IPS DF 6.9 (cell line): Measurements from ENCODE around the gene ACACA.

Experiments used
- DNase-seq: peaks from one replicate; pipeline ENCODE4 v3.0.0-alpha.2; 2013; ENCODE audit warnings: low read depth, low spot score
- H3K27ac ChIP-seq: one replicate; pipeline ENCODE4 v1.5.1; 2013; ENCODE audit warnings: low read length, control low read depth
- H3K27me3 ChIP-seq: 2 replicates; pipeline ENCODE4 v1.6.1; 2013; ENCODE audit warnings: mild to moderate bottlenecking, low read length; ENCODE audit not compliant: control insufficient read depth, insufficient read depth
- H3K36me3 ChIP-seq: 2 replicates; pipeline ENCODE4 v1.6.1; 2013; ENCODE audit warnings: low read length; ENCODE audit not compliant: control insufficient read depth, insufficient read depth
- H3K4me1 ChIP-seq: 2 replicates; pipeline ENCODE4 v1.6.1; 2013; ENCODE audit warnings: low read length; ENCODE audit not compliant: control insufficient read depth, insufficient read depth
- H3K4me3 ChIP-seq: 2 replicates; pipeline ENCODE4 v1.5.1; 2013; ENCODE audit warnings: mild to moderate bottlenecking, low read length
- H3K9me3 ChIP-seq: 2 replicates; pipeline ENCODE4 v1.6.1; 2013; ENCODE audit warnings: low read length, inconsistent platforms; ENCODE audit not compliant: control insufficient read depth, insufficient read depth
- WGBS: extraction: QIAGEN DNeasy Blood & Tissue Kit; methylation state at CpG from one replicate; pipeline ENCODE4 v1.1.7; 2013; ENCODE audit warnings: mixed read lengths, missing lambda C conversion rate; ENCODE audit not compliant: insufficient read length, insufficient coverage; 5-methylcytosine and 5-hydroxymethylcytosine counted together

Gene ACACA

DNA sequence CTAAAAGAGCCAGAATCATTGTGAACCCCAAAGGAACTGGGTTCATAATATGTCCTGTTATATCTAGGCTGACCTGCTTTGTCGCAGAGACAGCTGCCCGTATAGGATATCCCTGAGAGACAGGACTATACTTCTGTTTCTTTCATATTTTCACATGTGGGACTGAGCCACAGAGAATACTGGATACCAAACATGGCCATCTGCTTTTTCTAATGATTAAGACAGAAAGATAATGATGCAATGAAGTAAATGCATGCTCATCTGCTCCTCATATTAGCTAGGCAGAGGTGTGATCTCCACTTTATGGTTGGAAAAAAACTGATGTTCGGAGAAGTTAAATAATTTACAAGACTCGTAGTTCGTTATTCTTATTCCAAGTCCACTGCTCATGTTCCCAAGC lies 297.5 kb downstream of the ACACA start:
- no peak for DNase-seq
- Histone ChIP-seq H3K4me3 (no peak overlapping the region), H3K4me1 (peaks cover 3% of the 10 kb centered on the region), H3K36me3 (peaks cover 4% of the 10 kb centered on the region; the same call in 1 of the 2 replicates), H3K27ac (no peak overlapping the region), H3K9me3 (no peaks in the 10 kb centered on the region), H3K27me3 (no peaks in the 10 kb centered on the region)
- no CpG with 5 or more reads among the region's 5 CpGs for WGBS

DNA sequence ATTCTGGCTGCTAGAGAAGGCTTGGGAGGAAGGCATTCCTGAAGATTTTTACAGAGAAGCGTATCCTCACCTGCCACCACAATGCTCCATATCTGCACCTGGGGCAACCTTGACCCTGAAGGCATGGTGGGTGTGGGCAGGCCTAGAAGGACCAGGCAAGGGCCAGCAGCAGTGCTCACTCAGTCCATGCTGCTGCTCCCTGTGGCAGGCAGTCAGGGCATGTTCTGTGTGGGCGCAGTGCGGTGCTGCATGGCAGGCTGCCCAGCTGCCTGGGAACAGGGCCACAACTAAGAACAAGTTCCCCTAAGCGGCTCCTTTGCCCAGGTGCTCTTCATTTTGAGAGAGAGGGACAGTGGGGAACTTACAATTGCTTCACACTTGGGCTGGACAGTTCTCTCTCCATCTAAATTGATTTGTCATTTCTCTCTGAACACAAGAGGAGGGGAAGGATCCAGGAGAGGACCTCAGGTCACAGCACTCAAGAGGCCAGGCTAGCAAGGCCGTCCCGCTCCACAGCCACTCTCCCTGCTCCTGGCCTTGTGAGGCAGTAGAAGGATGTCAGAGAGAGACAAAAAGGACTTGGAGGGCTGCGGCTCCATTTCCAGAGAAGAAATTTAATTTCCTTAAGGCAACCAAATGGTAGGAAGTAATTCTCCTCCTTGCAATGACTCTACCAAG lies 299.1 kb downstream of the ACACA start:
- DNase-seq = no peak
- Histone ChIP-seq H3K4me1 (peaks cover 3% of the 10 kb centered on the region), H3K27ac (peak overlapping the region; percentile 24), H3K27me3 (no peaks in the 10 kb centered on the region), H3K4me3 (no peak overlapping the region), H3K36me3 (no peaks in the 10 kb centered on the region; the same call in 1 of the 2 replicates), H3K9me3 (no peaks in the 10 kb centered on the region)
- WGBS = no CpG with 5 or more reads among the region's 7 CpGs

DNA sequence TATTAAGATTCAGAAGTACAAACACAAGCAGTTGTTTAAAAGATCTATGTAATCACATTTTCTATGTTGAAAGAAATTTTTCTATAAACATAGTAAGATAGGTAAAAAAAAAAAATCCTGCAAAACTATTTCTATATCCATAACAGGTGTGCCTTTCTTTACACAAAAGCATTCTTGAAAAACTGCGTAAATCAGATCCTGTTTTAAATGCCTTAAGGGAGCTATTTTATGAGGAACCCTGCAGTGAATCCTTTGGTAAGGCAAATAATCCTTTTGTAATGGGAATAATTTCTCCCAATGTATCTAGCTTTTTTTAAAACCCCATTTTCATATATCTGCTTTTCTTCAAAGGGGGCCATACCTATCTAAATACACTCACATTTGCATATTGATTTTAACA lies 300.6 kb downstream of the ACACA start:
- peaks cover 5% of the 10 kb centered on the region for H3K4me1 ChIP-seq
- no peak overlapping the region for H3K4me3 ChIP-seq
- H3K27ac ChIP-seq = no peak overlapping the region
- DNase-seq = no peak
- no peaks in the 10 kb centered on the region for H3K9me3 ChIP-seq
- no peaks in the 10 kb centered on the region for H3K27me3 ChIP-seq
- WGBS = no CpG with 5 or more reads among the region's 1 CpG
- no peaks in the 10 kb centered on the region; the same call in 1 of the 2 replicates for H3K36me3 ChIP-seq

DNA sequence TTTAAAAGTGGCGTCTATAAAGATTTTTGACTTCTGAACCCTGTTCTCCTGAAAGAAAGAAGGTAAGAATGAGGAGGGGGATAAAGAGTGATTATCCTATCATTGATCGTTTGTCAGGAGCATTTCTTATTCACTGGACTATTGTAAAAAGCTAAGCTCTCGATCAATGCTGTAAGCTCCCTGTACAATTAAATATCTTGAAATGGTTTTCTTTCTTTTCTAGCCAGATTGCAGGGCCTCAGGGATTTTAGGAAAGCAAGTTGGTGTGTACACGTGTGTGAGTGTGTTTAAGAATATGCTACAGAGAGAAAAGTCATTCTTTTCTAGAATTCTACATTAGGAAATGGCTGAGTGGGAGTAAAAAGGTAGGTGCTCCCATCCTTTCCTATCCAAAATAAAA lies 303.4 kb downstream of the ACACA start:
- no peaks in the 10 kb centered on the region for H3K27me3 ChIP-seq
- H3K36me3 ChIP-seq = no peaks in the 10 kb centered on the region
- no peak overlapping the region for H3K4me3 ChIP-seq
- peaks cover 5% of the 10 kb centered on the region for H3K4me1 ChIP-seq
- no peak for DNase-seq
- no peak overlapping the region for H3K27ac ChIP-seq
- no peaks in the 10 kb centered on the region for H3K9me3 ChIP-seq
- no CpG with 5 or more reads among the region's 4 CpGs for WGBS

DNA sequence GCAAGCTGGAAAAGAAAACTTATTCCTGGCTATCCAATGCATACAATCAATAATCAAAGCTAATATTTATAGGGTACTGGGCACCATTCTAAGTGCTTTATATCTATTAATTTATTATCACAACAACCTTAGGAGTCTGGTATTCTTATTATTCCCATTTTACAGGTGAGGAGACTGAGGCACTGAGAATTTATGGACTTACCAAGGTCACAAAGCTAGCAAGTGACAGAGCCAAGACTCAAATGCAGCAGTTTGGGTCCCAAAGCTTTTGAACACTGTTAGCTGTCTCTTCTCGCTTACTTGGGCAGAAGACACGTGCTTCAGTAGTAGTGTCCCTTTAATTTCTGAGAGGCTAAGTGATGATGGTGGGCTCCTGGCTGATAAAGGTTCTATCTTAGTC lies 305.3 kb downstream of the ACACA start:
- WGBS = no CpG with 5 or more reads among the region's 2 CpGs
- Histone ChIP-seq H3K4me3 (no peak overlapping the region), H3K27me3 (no peaks in the 10 kb centered on the region), H3K27ac (no peak overlapping the region), H3K36me3 (peaks cover 12% of the 10 kb centered on the region), H3K4me1 (peaks cover 2% of the 10 kb centered on the region; the same call in 1 of the 2 replicates), H3K9me3 (no peaks in the 10 kb centered on the region)
- DNase-seq = no peak

DNA sequence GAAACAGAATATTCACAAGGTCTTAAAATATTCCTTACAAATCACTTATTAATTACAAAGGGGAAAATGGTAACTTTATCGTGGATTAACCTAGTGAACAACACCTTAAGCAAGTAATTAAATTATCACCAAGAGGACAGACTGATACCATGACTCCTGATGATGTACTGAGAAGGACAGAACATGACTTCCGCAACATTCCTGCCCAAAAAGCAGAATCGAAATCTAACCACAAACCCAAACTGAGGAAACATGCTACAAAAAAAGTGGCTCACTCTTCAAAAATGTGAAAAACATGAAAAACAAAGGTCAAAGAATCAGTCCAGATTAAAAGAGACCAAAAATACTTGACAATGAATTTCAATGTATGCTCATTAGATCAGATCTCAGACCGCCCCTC lies 306.4 kb downstream of the ACACA start:
- Histone ChIP-seq H3K4me1 (peaks cover 2% of the 10 kb centered on the region; the same call in 1 of the 2 replicates), H3K4me3 (no peak overlapping the region), H3K9me3 (no peaks in the 10 kb centered on the region), H3K27ac (no peak overlapping the region), H3K36me3 (peaks cover 12% of the 10 kb centered on the region), H3K27me3 (no peaks in the 10 kb centered on the region)
- no peak for DNase-seq
- no CpG with 5 or more reads among the region's 4 CpGs for WGBS

DNA sequence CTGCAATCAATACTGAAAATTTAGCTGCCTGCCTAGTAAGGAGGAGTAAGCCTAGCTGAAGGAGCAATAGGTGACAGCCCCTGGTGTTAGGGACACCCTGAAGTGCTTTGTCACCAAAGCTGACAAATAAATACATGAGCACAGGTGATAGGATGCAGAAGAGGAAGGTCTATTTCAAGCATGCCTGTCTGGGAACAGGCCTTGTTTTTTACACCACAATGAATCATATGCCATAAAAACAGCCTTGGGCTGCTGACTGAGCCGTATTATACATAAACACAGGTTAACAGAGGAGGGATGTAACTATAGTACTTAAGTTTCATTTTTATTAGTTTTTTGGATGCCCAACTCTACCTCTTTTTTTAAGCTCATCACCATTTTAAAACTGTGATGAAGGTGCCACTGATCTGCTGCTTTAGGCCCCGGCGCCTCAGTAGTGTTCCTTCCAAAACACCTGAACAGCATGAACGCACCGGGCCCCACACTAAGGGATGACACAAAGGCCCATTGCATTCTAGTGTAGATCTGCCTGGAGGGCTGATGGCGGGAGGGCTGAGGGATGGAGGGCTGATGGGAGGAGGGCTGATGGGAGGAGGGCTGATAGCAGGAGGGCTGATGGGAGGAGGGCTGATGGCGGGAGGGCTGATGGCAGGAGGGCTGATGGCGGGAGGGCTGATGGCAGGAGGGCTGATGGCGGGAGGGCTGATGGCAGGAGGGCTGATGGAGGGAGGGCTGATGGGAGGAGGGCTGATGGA lies 307.5 kb downstream of the ACACA start:
- Histone ChIP-seq H3K9me3 (no peaks in the 10 kb centered on the region), H3K27me3 (no peaks in the 10 kb centered on the region), H3K4me3 (no peak overlapping the region), H3K4me1 (peaks cover 2% of the 10 kb centered on the region; the same call in 1 of the 2 replicates), H3K36me3 (peaks cover 16% of the 10 kb centered on the region), H3K27ac (no peak overlapping the region)
- DNase-seq = no peak
- no CpG with 5 or more reads among the region's 9 CpGs for WGBS

DNA sequence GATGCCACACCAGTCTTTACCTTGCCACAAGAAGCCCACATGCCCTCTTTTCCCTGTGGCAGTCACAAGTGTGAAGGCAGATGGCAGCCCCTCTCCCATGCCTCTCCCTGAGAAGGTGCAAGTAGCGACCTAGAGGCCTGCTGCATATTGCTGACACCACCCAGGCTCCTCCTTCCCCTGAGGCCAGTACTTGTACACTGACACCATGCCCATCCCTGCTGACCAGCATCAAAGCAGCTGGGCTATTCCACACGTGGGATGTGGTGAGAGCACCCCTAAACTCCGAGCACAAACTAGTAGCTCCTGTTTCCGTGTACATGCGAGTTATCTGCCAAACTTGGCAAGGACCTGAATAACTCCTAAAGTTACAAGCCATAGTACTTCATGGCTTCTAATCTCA lies 308.5 kb downstream of the ACACA start:
- no CpG with 5 or more reads among the region's 5 CpGs for WGBS
- no peak for DNase-seq
- no peak overlapping the region for H3K27ac ChIP-seq
- no peaks in the 10 kb centered on the region for H3K27me3 ChIP-seq
- peaks cover 2% of the 10 kb centered on the region; the same call in 1 of the 2 replicates for H3K4me1 ChIP-seq
- no peak overlapping the region for H3K4me3 ChIP-seq
- H3K9me3 ChIP-seq = no peaks in the 10 kb centered on the region
- H3K36me3 ChIP-seq = peaks cover 16% of the 10 kb centered on the region

DNA sequence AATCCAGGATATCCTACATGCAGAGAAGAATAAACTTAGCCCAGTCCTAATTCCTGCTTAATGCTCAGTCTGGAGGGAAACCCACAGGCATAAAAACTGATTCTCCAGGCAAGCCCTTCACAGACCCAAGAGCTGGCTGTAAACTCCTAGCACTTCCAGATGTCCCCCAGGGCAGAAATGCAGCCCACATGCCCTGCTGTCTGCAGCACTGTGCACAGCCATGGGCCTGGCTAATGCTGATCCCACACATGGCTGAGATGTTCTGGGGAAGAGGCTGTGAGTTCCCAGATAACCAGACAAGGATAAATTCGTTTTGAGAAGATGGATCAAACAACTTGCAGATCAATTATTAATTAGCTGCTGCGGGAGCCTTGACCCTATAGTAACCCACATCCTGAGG lies 309.5 kb downstream of the ACACA start:
- H3K27ac ChIP-seq = no peak overlapping the region
- H3K36me3 ChIP-seq = peaks cover 16% of the 10 kb centered on the region
- DNase-seq = no peak
- WGBS = no CpG with 5 or more reads among the region's 2 CpGs
- no peaks in the 10 kb centered on the region for H3K27me3 ChIP-seq
- H3K4me1 ChIP-seq = peaks cover 2% of the 10 kb centered on the region; the same call in 1 of the 2 replicates
- H3K9me3 ChIP-seq = no peaks in the 10 kb centered on the region
- no peak overlapping the region for H3K4me3 ChIP-seq

DNA sequence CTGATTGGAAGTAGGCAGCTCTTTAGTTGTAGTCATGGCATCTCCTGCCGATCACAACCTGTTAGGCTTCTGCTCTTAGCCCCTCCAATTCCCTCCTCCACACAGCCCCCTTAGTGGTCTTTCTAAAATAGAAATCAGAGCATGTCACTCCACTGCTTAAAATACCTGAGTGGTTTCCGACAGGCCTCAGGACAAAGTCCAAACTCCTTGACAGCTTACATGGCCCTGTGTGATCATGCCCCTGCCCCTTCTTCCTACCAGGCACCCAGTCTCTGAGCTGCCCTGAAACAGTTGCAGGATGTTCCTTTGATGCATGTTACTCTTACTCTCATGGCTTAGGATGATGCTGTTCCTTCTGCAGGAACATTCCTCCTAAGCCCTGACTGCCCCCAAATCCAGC lies 310.6 kb downstream of the ACACA start:
- no peak overlapping the region for H3K27ac ChIP-seq
- DNase-seq = no peak
- H3K27me3 ChIP-seq = no peaks in the 10 kb centered on the region
- no CpG with 5 or more reads among the region's 2 CpGs for WGBS
- no peaks in the 10 kb centered on the region for H3K9me3 ChIP-seq
- H3K36me3 ChIP-seq = peaks cover 16% of the 10 kb centered on the region
- no peaks in the 10 kb centered on the region for H3K4me1 ChIP-seq
- H3K4me3 ChIP-seq = no peak overlapping the region
